ENCODE data around the gene CARMIL1. TPM values are rescaled to one million over a fixed set of nuclear protein-coding genes. Genes with fewer than 3 reads are reported as not detected.

The CARMIL1 gene
- polyA plus RNA-seq, 4 donors: 94.1 to 107 (median 100) TPM

GRCh38 chr6:25599516-25600085 is 320.4 kb downstream of the CARMIL1 start:
- no peak for DNase-seq (ENCODE audit: low read depth in 4 of 4, low spot score in 2 of 4)

DNA sequence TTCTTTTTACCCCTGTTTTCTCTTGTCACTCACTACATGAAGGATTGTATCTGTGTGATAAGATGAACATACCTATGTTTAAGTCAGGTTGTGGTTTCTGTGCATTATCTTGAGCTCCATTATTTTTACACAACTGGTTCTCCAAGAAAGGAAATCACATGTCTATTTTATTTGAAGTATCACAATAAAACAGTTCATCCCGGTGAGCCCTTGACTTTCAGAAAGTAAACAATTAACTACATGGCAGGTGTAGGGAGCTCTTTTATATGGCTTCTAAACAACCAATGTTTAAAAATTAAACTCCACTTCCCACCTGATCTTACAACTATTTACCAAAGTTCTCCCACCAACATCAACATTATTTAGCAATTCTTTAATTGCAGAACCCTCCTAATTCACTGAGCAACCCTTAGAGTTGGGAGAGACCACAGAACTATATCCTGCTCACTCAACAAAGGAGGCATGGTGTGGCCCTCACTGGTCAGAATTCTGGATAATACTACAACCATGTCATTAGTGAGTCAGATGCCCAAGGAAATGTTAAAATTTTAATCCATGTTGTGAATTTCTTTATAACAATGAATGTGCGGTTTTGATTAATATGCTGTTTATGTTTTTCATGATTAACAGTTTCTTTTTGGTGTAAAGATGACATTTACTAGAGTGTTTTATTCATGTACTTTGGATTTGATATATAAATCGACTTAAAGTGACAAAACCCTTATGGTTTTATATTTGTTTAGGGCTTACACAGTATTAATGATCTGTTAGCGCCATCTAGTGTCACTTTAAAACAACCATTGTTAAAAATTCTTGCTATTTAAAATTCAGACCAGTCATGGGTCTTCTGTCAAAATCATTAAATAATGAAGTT is 322.9 kb downstream of the CARMIL1 start:
- DNase-seq (ENCODE audit: low read depth in 4 of 4, low spot score in 2 of 4): no peak

DNA sequence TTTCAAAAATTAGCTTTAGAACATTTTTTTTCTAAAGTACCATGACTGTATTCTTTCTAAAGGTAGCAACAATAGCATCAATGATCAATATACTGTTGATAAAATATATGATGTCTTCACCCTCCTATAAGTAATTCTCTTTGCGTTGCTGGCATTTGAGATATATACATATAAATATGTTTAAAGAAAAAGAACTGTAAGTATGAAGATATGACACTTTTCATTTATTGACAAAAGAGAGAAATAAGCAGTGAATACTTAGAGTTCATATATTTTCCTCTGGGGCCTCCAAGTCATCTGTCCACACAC is 323.5 kb downstream of the CARMIL1 start:
- no peak for DNase-seq (ENCODE audit: low read depth in 4 of 4, low spot score in 2 of 4)

GRCh38 chr6:25603251-25603650 is 324.1 kb downstream of the CARMIL1 start:
- DNase-seq (ENCODE audit: low read depth in 4 of 4, low spot score in 2 of 4): no peak

GRCh38 chr6:25606151-25606550 is 327.0 kb downstream of the CARMIL1 start:
- DNase-seq (ENCODE audit: low read depth in 4 of 4, low spot score in 2 of 4): no peak

GRCh38 chr6:25608558-25609174 is 329.5 kb downstream of the CARMIL1 start:
- DNase-seq (ENCODE audit: low read depth in 4 of 4, low spot score in 2 of 4): no peak

GRCh38 chr6:25612666-25613065 is 333.5 kb downstream of the CARMIL1 start:
- no peak for DNase-seq (ENCODE audit: low read depth in 4 of 4, low spot score in 2 of 4)

GRCh38 chr6:25613415-25613814 is 334.2 kb downstream of the CARMIL1 start:
- no peak for DNase-seq (ENCODE audit: low read depth in 4 of 4, low spot score in 2 of 4)

GRCh38 chr6:25614052-25614451 is 334.9 kb downstream of the CARMIL1 start:
- no peak for DNase-seq (ENCODE audit: low read depth in 4 of 4, low spot score in 2 of 4)

- DNase-seq (ENCODE audit: low read depth in 4 of 4, low spot score in 2 of 4): no peak
These were observed 336.3 kb downstream of the CARMIL1 start for GRCh38 chr6:25615471-25615870.

DNA sequence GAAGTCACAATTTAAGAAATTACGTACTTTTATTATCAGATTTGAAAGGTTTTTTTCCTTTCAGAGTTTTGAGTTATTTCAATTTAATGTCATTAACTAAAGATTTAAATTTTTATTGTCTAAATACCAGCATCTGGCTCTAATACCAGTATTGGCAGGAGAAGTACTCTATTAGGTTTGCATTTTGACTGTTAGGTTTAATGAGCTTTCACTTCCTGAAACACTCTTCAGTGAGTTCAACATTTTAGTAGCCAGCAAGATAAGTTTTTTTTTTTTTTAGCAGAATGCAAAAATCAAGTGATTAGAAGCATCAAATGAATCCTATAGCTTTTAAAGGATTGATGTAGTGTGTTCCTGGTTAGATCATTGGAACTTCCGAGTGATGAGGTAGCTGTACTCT is 338.8 kb downstream of the CARMIL1 start:
- no peak for DNase-seq (ENCODE audit: low read depth in 4 of 4, low spot score in 2 of 4)

DNA sequence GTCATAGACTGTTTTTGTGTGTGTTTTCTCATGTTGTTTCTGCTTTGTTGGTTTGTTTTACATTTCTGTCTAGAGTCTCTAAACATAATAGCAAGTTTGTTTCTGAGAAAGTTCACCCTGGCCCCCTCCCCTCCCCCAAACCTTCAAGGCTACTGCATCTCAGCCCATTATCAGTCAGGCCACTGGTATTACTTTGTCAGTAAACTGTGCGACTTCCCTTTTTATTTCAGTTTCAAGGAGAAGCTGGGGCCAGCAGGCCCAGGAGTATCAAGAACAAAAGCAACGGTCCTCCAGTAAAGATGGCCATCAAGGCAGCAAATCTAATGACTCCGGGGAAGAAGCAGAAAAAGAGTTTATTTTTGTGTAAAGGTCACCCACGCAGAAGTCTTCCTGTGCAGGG is 340.0 kb downstream of the CARMIL1 start:
- DNase-seq (ENCODE audit: low read depth in 4 of 4, low spot score in 2 of 4): no peak

GRCh38 chr6:25620391-25620790 is 341.2 kb downstream of the CARMIL1 start:
- no peak for DNase-seq (ENCODE audit: low read depth in 4 of 4, low spot score in 2 of 4)

DNA sequence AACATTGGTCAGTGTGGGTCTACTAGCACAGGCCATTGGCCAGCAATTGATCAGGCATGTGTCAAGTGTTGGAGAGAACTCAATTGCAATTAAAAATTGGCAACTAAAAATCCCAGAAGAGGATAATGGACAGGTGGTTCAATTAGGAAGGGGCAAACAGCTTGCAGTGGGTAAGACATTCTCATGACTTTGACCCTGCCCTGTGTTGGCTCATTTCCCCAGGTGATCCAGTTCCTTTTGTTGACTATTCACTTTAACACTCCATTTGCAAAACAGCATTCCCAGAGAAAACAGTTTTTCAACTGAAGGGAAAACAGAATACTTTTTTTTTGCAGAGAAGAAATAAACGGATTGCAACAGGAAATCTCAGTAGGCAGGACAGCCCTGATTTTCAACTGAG is 343.9 kb downstream of the CARMIL1 start:
- DNase-seq (ENCODE audit: low read depth in 4 of 4, low spot score in 2 of 4): no peak

DNA sequence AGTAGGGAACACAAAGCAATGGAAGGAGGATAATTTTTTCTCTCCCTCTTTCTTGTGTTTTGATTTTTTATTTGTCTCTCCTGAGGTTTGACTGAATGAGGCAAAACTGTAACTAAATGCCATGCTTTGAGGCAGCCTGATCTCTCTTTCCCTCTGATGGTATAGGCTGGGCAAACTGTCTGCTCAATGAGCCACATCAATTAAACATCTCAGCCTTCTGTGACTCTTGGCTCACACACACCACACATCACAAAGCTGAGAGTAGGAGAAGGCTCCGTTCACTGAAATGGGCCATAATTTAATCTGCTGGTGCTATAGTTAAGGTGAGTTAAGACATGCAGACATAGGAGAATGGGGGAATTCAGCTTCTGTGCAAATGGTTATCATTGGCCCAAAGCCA is 344.7 kb downstream of the CARMIL1 start:
- peak in 1 of 4 donors; percentile 28 for DNase-seq (ENCODE audit: low read depth in 4 of 4, low spot score in 2 of 4)

DNA sequence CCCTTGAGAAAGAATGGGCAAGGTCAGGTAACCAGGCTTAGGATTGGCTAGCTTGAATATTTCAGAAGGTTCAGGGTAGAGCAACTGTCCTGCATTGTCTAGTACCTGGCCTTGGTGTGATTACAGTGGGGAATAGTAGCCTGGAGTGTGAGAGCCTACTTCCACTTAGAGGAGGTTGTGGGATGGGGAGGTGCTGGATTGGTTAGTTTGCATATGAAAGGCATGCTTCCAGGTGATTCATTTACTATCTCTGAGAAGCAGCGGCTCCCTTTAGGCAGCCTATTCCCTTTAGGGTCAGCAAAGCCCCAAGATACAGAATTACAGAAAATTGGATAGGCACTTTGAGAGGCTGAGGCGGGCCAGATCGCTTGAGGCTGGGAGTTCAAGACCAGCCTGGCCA is 347.8 kb downstream of the CARMIL1 start:
- no peak for DNase-seq (ENCODE audit: low read depth in 4 of 4, low spot score in 2 of 4)

GRCh38 chr6:25628471-25629197 is 349.5 kb downstream of the CARMIL1 start:
- no peak for DNase-seq (ENCODE audit: low read depth in 4 of 4, low spot score in 2 of 4)

- DNase-seq (ENCODE audit: low read depth in 4 of 4, low spot score in 2 of 4): no peak
These were observed 350.0 kb downstream of the CARMIL1 start for GRCh38 chr6:25629198-25629576.

DNA sequence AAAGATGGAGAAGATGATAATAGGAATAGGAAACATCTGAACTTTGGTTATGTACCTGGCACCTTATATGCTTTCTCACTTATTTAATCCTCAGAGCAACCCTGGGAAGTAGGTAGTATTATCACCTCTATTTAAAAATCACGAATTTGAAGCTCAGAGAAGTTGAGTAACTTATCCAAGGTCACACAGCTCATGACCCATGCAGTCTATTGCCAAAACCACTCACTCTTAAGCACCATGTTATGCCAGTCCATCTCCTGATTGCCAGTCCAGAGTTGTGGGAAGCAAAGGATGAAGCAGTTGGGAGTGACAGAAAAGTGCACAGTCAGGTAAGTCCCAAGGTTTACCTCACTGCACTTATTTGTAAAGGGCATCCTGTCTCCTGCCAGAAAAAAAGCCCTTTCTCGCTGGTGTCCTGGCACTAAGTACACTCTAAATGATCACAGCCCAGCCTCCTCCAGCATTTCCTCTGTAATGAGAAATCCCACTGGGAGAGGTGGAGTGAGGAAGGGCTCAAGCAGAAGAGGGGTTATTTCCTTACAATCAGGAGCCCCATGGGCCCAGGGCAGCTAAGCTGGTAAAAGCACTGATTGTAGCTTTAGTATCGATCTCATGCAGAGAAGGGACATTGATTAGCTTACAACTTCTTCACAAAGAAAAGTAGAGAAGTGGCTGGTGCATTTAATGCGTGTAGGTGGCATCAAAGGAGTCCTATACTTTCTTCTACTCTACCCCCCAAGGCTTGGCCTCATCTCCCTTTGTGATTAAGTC is 351.5 kb downstream of the CARMIL1 start:
- no peak for DNase-seq (ENCODE audit: low read depth in 4 of 4, low spot score in 2 of 4)

- DNase-seq (ENCODE audit: low read depth in 4 of 4, low spot score in 2 of 4): no peak
These were observed 356.7 kb downstream of the CARMIL1 start for GRCh38 chr6:25635886-25636317.

DNA sequence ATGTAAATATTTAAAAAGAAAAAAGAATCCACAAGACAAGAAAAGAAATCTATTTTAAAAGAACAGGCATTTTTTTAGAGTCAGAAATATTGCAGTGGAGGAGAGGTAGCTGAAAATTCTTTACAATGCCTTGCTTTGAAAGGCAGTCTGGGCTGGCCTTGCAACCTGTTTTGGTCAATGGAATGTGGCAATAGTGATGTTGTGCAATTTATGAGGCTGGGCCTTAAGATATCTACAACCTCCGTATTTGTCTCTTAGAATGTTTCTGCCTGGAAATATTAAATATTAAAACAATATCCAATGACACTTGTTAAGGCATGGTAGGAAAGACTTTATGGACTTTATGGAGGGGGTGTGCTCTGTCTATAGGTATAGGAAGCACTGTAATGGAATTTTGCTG is 358.0 kb downstream of the CARMIL1 start:
- no peak for DNase-seq (ENCODE audit: low read depth in 4 of 4, low spot score in 2 of 4)
